SK-N-SH (cell line): ENCODE measurements around the gene FBXO34.

Source experiments
- CHD2 ChIP-seq: fragments of 150-350 bp; IDR thresholded peaks from 2 replicates; pipeline ENCODE4 v1.6.1; 2018; ENCODE audit warnings: low read length; ENCODE audit not compliant: partially characterized antibody
- EP300 ChIP-seq, 2 experiments: IDR thresholded peaks; 2 replicates each; pipeline versions ENCODE4 v1.4.0 to v1.6.1; 2012; ENCODE audit warnings: borderline replicate concordance in 1 of 2, low read depth in 1 of 2, low read length in 1 of 2
- FOXJ3 ChIP-seq: sonication (generic); formaldehyde crosslinking; IDR thresholded peaks from 2 replicates; pipeline ENCODE4 v1.5.1; 2020; ENCODE audit warnings: mild to moderate bottlenecking, missing genetic modification reagents
- FOXM1 ChIP-seq: IDR thresholded peaks from 2 replicates; pipeline ENCODE4 v1.4.0; 2012; ENCODE audit warnings: low read depth, mild to moderate bottlenecking
- GABPA ChIP-seq: IDR thresholded peaks from 2 replicates; pipeline ENCODE4 v1.4.0; 2012; ENCODE audit warnings: low read depth, mild to moderate bottlenecking
- POLR2AphosphoS5 ChIP-seq: IDR thresholded peaks from 2 replicates; pipeline ENCODE4 v1.6.1; 2012; ENCODE audit warnings: low read depth, low read length
- SMC3 ChIP-seq: IDR thresholded peaks from 2 replicates; pipeline ENCODE4 v1.6.1; 2012; ENCODE audit warnings: low read depth, low read length, improper control_type of control experiment
- TAF1 ChIP-seq: IDR thresholded peaks from 2 replicates; pipeline ENCODE4 v1.6.1; 2012; ENCODE audit warnings: low read depth, mild to moderate bottlenecking, low read length, moderate library complexity, borderline replicate concordance
- TF ChIP-seq, protein P1 (sequence below): fragments of 200-600 bp; sonication (generic); IDR thresholded peaks from 2 replicates; pipeline ENCODE4 v1.6.1; 2017; ENCODE audit warnings: antibody characterized with exemption, mild to moderate bottlenecking, moderate library complexity
- TF ChIP-seq, protein P2 (sequence below): IDR thresholded peaks from 2 replicates; pipeline ENCODE4 v1.6.1; 2012; ENCODE audit warnings: mild to moderate bottlenecking, low read depth, low read length, moderate library complexity
- TF ChIP-seq, protein P3 (sequence below): IDR thresholded peaks from 2 replicates; pipeline ENCODE4 v1.4.0; 2012; ENCODE audit warnings: low read depth

DNA sequence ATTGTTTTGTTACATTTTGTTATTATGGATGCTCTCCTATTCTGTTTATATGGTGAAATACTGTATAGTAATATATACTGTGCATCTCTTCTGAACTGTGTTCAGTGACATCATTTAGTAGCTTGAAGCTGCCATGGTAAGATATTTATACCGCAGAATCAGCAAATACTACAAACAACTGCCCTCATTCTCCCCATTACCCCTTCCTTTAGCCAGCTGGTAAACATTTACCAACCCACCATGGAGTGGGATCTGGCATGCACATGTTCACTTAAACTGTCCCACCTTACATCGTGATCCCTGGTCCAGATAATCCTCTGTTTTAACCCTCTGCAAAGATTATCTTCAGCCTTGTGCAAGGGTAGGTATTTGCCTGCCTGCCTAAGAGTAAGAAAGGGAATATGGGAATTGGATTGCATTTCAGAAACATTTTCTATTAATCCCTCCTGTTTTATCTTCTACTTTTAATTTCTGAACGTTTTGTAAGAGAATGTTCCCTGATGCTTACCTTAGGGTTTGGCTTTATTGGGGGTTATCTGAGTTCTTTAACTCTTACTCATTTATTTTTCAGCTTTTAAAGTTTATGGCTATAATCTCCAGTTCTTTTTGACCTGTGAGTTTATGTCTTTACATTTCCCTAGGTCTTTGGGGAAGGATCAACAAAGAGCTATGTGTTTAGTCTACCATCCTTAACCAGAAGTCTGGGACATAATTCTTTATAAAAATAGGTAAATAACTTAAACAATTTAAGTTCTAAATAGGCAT, 46.5 kb downstream of the FBXO34 start:
- TF ChIP-seq TAF1 (no peak), EP300 (IDR thresholded peaks at IDR 0.05; ENCODE audit: borderline replicate concordance in 1 of 2, low read depth in 1 of 2, low read length in 1 of 2) (no peak), GABPA (no peak), FOXM1 (no peak), SMC3 (no peak), CHD2 (no peak), FOXJ3 (CRISPR knock-in tag) (no peak), POLR2AphosphoS5 (no peak)
- TF ChIP-seq, protein P1, sequence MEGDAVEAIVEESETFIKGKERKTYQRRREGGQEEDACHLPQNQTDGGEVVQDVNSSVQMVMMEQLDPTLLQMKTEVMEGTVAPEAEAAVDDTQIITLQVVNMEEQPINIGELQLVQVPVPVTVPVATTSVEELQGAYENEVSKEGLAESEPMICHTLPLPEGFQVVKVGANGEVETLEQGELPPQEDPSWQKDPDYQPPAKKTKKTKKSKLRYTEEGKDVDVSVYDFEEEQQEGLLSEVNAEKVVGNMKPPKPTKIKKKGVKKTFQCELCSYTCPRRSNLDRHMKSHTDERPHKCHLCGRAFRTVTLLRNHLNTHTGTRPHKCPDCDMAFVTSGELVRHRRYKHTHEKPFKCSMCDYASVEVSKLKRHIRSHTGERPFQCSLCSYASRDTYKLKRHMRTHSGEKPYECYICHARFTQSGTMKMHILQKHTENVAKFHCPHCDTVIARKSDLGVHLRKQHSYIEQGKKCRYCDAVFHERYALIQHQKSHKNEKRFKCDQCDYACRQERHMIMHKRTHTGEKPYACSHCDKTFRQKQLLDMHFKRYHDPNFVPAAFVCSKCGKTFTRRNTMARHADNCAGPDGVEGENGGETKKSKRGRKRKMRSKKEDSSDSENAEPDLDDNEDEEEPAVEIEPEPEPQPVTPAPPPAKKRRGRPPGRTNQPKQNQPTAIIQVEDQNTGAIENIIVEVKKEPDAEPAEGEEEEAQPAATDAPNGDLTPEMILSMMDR = no peak
- TF ChIP-seq, protein P2, sequence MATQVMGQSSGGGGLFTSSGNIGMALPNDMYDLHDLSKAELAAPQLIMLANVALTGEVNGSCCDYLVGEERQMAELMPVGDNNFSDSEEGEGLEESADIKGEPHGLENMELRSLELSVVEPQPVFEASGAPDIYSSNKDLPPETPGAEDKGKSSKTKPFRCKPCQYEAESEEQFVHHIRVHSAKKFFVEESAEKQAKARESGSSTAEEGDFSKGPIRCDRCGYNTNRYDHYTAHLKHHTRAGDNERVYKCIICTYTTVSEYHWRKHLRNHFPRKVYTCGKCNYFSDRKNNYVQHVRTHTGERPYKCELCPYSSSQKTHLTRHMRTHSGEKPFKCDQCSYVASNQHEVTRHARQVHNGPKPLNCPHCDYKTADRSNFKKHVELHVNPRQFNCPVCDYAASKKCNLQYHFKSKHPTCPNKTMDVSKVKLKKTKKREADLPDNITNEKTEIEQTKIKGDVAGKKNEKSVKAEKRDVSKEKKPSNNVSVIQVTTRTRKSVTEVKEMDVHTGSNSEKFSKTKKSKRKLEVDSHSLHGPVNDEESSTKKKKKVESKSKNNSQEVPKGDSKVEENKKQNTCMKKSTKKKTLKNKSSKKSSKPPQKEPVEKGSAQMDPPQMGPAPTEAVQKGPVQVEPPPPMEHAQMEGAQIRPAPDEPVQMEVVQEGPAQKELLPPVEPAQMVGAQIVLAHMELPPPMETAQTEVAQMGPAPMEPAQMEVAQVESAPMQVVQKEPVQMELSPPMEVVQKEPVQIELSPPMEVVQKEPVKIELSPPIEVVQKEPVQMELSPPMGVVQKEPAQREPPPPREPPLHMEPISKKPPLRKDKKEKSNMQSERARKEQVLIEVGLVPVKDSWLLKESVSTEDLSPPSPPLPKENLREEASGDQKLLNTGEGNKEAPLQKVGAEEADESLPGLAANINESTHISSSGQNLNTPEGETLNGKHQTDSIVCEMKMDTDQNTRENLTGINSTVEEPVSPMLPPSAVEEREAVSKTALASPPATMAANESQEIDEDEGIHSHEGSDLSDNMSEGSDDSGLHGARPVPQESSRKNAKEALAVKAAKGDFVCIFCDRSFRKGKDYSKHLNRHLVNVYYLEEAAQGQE = no peak
- TF ChIP-seq, protein P3, sequence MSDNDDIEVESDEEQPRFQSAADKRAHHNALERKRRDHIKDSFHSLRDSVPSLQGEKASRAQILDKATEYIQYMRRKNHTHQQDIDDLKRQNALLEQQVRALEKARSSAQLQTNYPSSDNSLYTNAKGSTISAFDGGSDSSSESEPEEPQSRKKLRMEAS = no peak
